H1 (cell line): ENCODE data around the gene COPS6. TPM values are rescaled to one million over a fixed set of nuclear protein-coding genes. Genes with fewer than 3 reads are reported as not detected.

Source experiments
- CTCF ChIA-PET: fragments of 300-600 bp; sonication (Branson Sonifier 250); formaldehyde crosslinking; loops from one replicate; lab custom pipeline; 2021; ENCODE audit not compliant: partially characterized antibody; lab: Charles Lee
- POLR2A ChIA-PET: fragments of 300-600 bp; sonication (Branson Sonifier 250); formaldehyde crosslinking; loops from one replicate; lab custom pipeline; 2021; ENCODE audit warnings: inconsistent platforms; ENCODE audit not compliant: partially characterized antibody; lab: Charles Lee
- DNase-seq, 2 experiments: peaks; one replicate each; pipeline versions ENCODE4 v3.0.0 to v3.0.0-alpha.2; 2010 to 2022; ENCODE audit warnings: low spot score in 2 of 2, low read depth in 1 of 2, mixed read lengths in 1 of 2
- FAIRE-seq: peaks from 2 replicates; lab custom pipeline; 2011; peaks lifted over from hg19 to GRCh38; lab: Jason Lieb, UNC
- H2AFZ ChIP-seq: 2 replicates; pipeline ENCODE4 v1.8.1; 2012; ENCODE audit warnings: low read length, inconsistent platforms
- H2AK5ac ChIP-seq: 2 replicates; pipeline ENCODE4 v1.6.1; 2013; ENCODE audit warnings: low read depth, low read length
- H2BK120ac ChIP-seq: replicated peaks from 2 replicates; pipeline ENCODE3; 2013; ENCODE audit warnings: low read depth, low read length, inconsistent platforms
- H2BK12ac ChIP-seq: 2 replicates; pipeline ENCODE4 v1.6.1; 2013; ENCODE audit warnings: low read depth, low read length
- H2BK15ac ChIP-seq: 2 replicates; pipeline ENCODE4 v1.6.1; 2013; ENCODE audit warnings: low read length
- H2BK20ac ChIP-seq: 2 replicates; pipeline ENCODE4 v1.6.1; 2013; ENCODE audit warnings: low read length
- H2BK5ac ChIP-seq: 2 replicates; pipeline ENCODE4 v1.6.1; 2013; ENCODE audit warnings: low read depth, low read length
- H3K14ac ChIP-seq: 2 replicates; pipeline ENCODE4 v1.6.1; 2013; ENCODE audit warnings: inconsistent platforms; ENCODE audit not compliant: insufficient read length
- H3K18ac ChIP-seq: 2 replicates; pipeline ENCODE4 v1.6.1; 2013; ENCODE audit warnings: low read length; ENCODE audit errors: extremely low read depth
- H3K23ac ChIP-seq: 2 replicates; pipeline ENCODE4 v1.6.1; 2013; ENCODE audit warnings: inconsistent platforms; ENCODE audit not compliant: insufficient read length
- H3K23me2 ChIP-seq: 2 replicates; pipeline ENCODE4 v1.6.1; 2013; ENCODE audit warnings: low read depth, low read length
- H3K27ac ChIP-seq: 2 replicates; pipeline ENCODE4 v1.6.1; 2011; ENCODE audit warnings: low read depth, low read length, inconsistent platforms
- H3K27me3 ChIP-seq, 4 experiments: replicated peaks in 1 of 4; 1 replicate in 1 of 4; 2 replicates in 3 of 4; pipeline versions ENCODE4 v1.6.1 to v1.8.1; 2011 to 2013; ENCODE audit warnings: low read length in 3 of 4, mild to moderate bottlenecking in 3 of 4, inconsistent platforms in 2 of 4, mixed read lengths in 2 of 4, moderate library complexity in 1 of 4; ENCODE audit not compliant: control insufficient read depth in 3 of 4, insufficient read depth in 3 of 4; ENCODE audit errors: extremely low read depth in 1 of 4
- H3K36me3 ChIP-seq, 4 experiments: 2 replicates each; pipeline versions ENCODE4 v1.6.1 to v1.8.1; 2011 to 2013; ENCODE audit warnings: mild to moderate bottlenecking in 4 of 4, low read length in 3 of 4, moderate library complexity in 2 of 4, control low read depth in 1 of 4, inconsistent platforms in 1 of 4; ENCODE audit not compliant: insufficient read depth in 4 of 4, control insufficient read depth in 2 of 4
- H3K4ac ChIP-seq: replicated peaks from 2 replicates; pipeline ENCODE3; 2013; ENCODE audit warnings: low read length, low read depth, mixed read lengths, inconsistent platforms; ENCODE audit not compliant: insufficient read length
- H3K4me1 ChIP-seq, 4 experiments: replicated peaks in 1 of 4; 1 replicate in 1 of 4; 2 replicates in 3 of 4; pipeline versions ENCODE4 v1.6.1 to v1.8.1; 2011 to 2013; ENCODE audit warnings: low read length in 3 of 4, inconsistent platforms in 2 of 4, mixed read lengths in 1 of 4; ENCODE audit not compliant: insufficient read depth in 4 of 4, control insufficient read depth in 3 of 4
- H3K4me2 ChIP-seq, 2 experiments: 2 replicates each; pipeline versions ENCODE4 v1.6.1 to v1.8.1; 2011 to 2013; ENCODE audit warnings: low read depth in 2 of 2, low read length in 2 of 2, control low read depth in 1 of 2, inconsistent platforms in 1 of 2, mild to moderate bottlenecking in 1 of 2; ENCODE audit not compliant: insufficient read depth in 1 of 2
- H3K4me3 ChIP-seq, 4 experiments: fragments of 200-600, 300-600 bp in 1 of 4; sonication (generic), shearing (Covaris generic), sonication (Bioruptor Twin) in 1 of 4; 2 replicates each; pipeline versions ENCODE4 v1.5.1 to v1.8.1; 2011 to 2016; ENCODE audit warnings: low read length in 4 of 4, low read depth in 3 of 4, control low read depth in 2 of 4, inconsistent platforms in 2 of 4, mild to moderate bottlenecking in 2 of 4, mixed read lengths in 1 of 4, moderate library complexity in 1 of 4; ENCODE audit not compliant: insufficient read depth in 2 of 4; ENCODE audit errors: extremely low read depth in 1 of 4
- H3K56ac ChIP-seq: replicated peaks from 2 replicates; pipeline ENCODE3; 2013; ENCODE audit warnings: low read depth, mild to moderate bottlenecking, mixed read lengths, low read length, inconsistent platforms; ENCODE audit not compliant: insufficient read length
- H3K79me1 ChIP-seq: 2 replicates; pipeline ENCODE4 v1.6.1; 2013; ENCODE audit warnings: low read depth, low read length, control low read depth
- H3K79me2 ChIP-seq, 2 experiments: 2 replicates each; pipeline versions ENCODE4 v1.6.1 to v1.8.1; 2012 to 2013; ENCODE audit warnings: low read length in 2 of 2, mild to moderate bottlenecking in 2 of 2, inconsistent platforms in 1 of 2; ENCODE audit not compliant: insufficient read depth in 2 of 2, control insufficient read depth in 1 of 2
- H3K9ac ChIP-seq, 4 experiments: replicated peaks in 1 of 4; 1 replicate in 1 of 4; 2 replicates in 3 of 4; pipeline versions ENCODE4 v1.6.1 to v1.8.1; 2011 to 2013; ENCODE audit warnings: low read depth in 3 of 4, low read length in 3 of 4, control low read depth in 2 of 4, mild to moderate bottlenecking in 2 of 4, moderate library complexity in 2 of 4, inconsistent platforms in 1 of 4; ENCODE audit errors: extremely low read depth in 1 of 4
- H3K9me3 ChIP-seq, 2 experiments: 2 replicates each; pipeline versions ENCODE4 v1.6.1 to v1.8.1; 2012 to 2013; ENCODE audit warnings: mild to moderate bottlenecking in 2 of 2, moderate library complexity in 2 of 2, control low read depth in 1 of 2, inconsistent platforms in 1 of 2, low read depth in 1 of 2, low read length in 1 of 2, mixed read lengths in 1 of 2; ENCODE audit not compliant: insufficient read depth in 2 of 2
- H4K20me1 ChIP-seq, 2 experiments: replicated peaks in 1 of 2; 2 replicates each; pipeline versions ENCODE3 to v1.8.1; 2011 to 2013; ENCODE audit warnings: inconsistent platforms in 2 of 2, low read length in 2 of 2, mild to moderate bottlenecking in 1 of 2; ENCODE audit not compliant: insufficient read depth in 2 of 2, control insufficient read depth in 1 of 2
- H4K5ac ChIP-seq: 2 replicates; pipeline ENCODE4 v1.6.1; 2013; ENCODE audit warnings: low read length, low read depth, mixed read lengths, inconsistent platforms; ENCODE audit not compliant: insufficient read length
- H4K8ac ChIP-seq: 2 replicates; pipeline ENCODE4 v1.8.0; 2013; ENCODE audit warnings: mild to moderate bottlenecking, moderate library complexity, low read length, inconsistent platforms; ENCODE audit not compliant: insufficient read depth; ENCODE audit errors: extremely low read depth
- H4K91ac ChIP-seq: replicated peaks from 2 replicates; pipeline ENCODE3; 2013; ENCODE audit warnings: low read length, mixed read lengths, inconsistent platforms; ENCODE audit not compliant: insufficient read length
- CHD2 ChIP-seq: IDR thresholded peaks from 2 replicates; pipeline ENCODE4 v1.6.1; 2012; ENCODE audit warnings: low read length, improper control_type of control experiment
- EP300 ChIP-seq, 2 experiments: IDR thresholded peaks; 1 replicate in 1 of 2; 2 replicates in 1 of 2; pipeline ENCODE4 v1.6.1; 2011 to 2012; ENCODE audit warnings: low read depth in 2 of 2, low read length in 2 of 2, mild to moderate bottlenecking in 2 of 2, borderline replicate concordance in 1 of 2, inconsistent platforms in 1 of 2, moderate library complexity in 1 of 2
- GTF2F1 ChIP-seq: IDR thresholded peaks from 2 replicates; pipeline ENCODE4 v1.6.1; 2012; ENCODE audit warnings: low read depth, low read length, improper control_type of control experiment, borderline replicate concordance
- HDAC2 ChIP-seq, 2 experiments: fragments of 300-600 bp in 1 of 2; sonication (generic) in 1 of 2; IDR thresholded peaks; 2 replicates each; pipeline ENCODE4 v1.6.1; 2011 to 2012; ENCODE audit warnings: low read depth in 2 of 2, low read length in 2 of 2, mild to moderate bottlenecking in 2 of 2, moderate library complexity in 2 of 2, borderline replicate concordance in 1 of 2, inconsistent platforms in 1 of 2
- HDAC6 ChIP-seq: IDR thresholded peaks from one replicate; pipeline ENCODE4 v1.7.1; 2012; ENCODE audit warnings: low read depth, mild to moderate bottlenecking, inconsistent platforms, low read length, moderate library complexity
- JUN ChIP-seq: IDR thresholded peaks from 2 replicates; pipeline ENCODE4 v1.6.1; 2011; ENCODE audit warnings: low read depth, mild to moderate bottlenecking, improper control_type of control experiment, low read length
- POLR2A ChIP-seq, 2 experiments: IDR thresholded peaks; 1 replicate in 1 of 2; 2 replicates in 1 of 2; pipeline ENCODE4 v1.6.1; 2011; ENCODE audit warnings: low read depth in 2 of 2, low read length in 2 of 2, mild to moderate bottlenecking in 2 of 2; ENCODE audit errors: control extremely low read depth in 1 of 2
- POLR2AphosphoS5 ChIP-seq: IDR thresholded peaks from 2 replicates; pipeline ENCODE4 v1.6.1; 2011; ENCODE audit warnings: low read depth, low read length
- SP1 ChIP-seq: IDR thresholded peaks from 2 replicates; pipeline ENCODE4 v1.6.1; 2011; ENCODE audit warnings: low read depth, low read length
- ZNF274 ChIP-seq: IDR thresholded peaks from 2 replicates; pipeline ENCODE4 v1.7.0; 2012; ENCODE audit warnings: low read length, borderline replicate concordance; ENCODE audit errors: extremely low read depth
- WGBS, 2 experiments: shearing (Covaris generic) in 1 of 2; methylation state at CpG; one replicate each; pipeline versions ENCODE4 v1.1.6 to v1.1.7; 2013 to 2015; ENCODE audit warnings: low lambda C conversion rate in 2 of 2, mixed read lengths in 2 of 2, inconsistent platforms in 1 of 2, low coverage in 1 of 2, missing lambda C conversion rate in 1 of 2; ENCODE audit not compliant: insufficient replicate concordance in 2 of 2, insufficient coverage in 1 of 2, insufficient read length in 1 of 2; ENCODE audit errors: extremely low coverage in 1 of 2, missing lambda C conversion rate in 1 of 2; 5-methylcytosine and 5-hydroxymethylcytosine counted together
- polyA plus RNA-seq, 7 experiments: library from polyadenylated mRNA; depleted of rRNA in 3 of 7; stranded (reverse) in 5 of 7; unstranded in 2 of 7; fragments of >200 nt in 5 of 7; fragments of 200-250 nt in 2 of 7; gene quantifications; 1 replicate in 5 of 7; 2 replicates in 1 of 7; 4 replicates in 1 of 7; pipeline versions ENCODE4 v1.2.1 to v1.2.3, GENCODE V29; 2011 to 2013; ENCODE audit warnings: missing spikeins in 2 of 7, mixed read lengths in 2 of 7
- total RNA-seq: library from RNA; stranded (reverse); fragmentation: NEBNext Ultra II Directional; extraction: Animal tissue kit (Norgen Biotek cat#: 25700); gene quantifications from 2 replicates; pipeline ENCODE4 v1.2.1, GENCODE V29; 2021
- TF ChIP-seq, protein P1 (sequence below): IDR thresholded peaks from 2 replicates; pipeline ENCODE4 v1.6.1; 2012; ENCODE audit warnings: low read length, inconsistent platforms

COPS6 gene
- total and polyA plus RNA-seq, 2 of the 8 experiments (the other 6 are each of a cell fraction or from before 2014, with no cell fraction given): 127 to 225 TPM

DNA sequence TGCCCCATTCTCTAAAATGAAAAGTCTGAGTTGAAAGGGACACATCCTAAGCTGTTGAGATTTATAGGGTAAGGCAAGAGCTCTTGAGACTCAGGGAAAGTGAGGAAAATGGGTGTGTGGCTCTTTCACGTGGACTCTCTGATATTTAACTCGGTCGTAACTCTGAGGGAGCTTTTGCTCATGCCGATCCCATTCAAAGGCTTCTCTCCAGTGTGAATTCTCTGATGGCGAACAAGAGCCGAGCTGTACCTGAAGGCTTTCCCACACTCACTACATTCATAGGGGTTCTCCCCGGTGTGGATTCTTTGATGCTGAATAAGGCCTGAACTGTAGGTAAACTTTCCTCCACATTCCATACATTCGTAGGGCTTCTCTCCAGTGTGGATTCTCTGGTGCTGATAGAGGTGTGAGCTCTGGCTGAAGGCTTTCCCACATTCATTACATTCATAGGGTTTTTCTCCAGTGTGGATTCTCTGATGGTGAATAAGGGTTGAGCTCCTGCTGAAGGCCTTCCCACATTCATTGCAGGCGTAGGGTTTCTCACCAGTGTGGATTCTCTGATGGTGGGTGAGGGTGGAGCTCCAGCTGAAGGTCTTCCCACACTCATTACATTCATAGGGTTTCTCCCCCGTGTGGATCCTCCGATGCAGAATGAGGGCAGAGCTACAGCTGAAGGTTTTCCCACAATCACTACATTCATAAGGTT, 17.6 kb upstream of the COPS6 start:
- Histone ChIP-seq H3K79me2 (no peaks in the 10 kb centered on the region), H3K36me3 (peaks cover 60 to 80% (median 73%) of the 10 kb centered on the region in 4 experiments), H3K23ac (no peak overlapping the region), H3K18ac (no peak overlapping the region), H2AK5ac (no peak overlapping the region), H3K56ac (no peak overlapping the region), H2BK120ac (no peak overlapping the region), H3K4me1 (no peaks in the 10 kb centered on the region), H4K91ac (no peak overlapping the region), H3K4me2 (no peak overlapping the region), H4K8ac (no peak overlapping the region), H3K79me1 (no peaks in the 10 kb centered on the region; the same call in none of the 2 replicates), H4K5ac (no peak overlapping the region), H2AFZ (no peak overlapping the region), H3K27me3 (no peaks in the 10 kb centered on the region; a peak in 1 of 7 replicates), H2BK20ac (no peak overlapping the region), H3K4me3 (peak overlapping the region in 1 of 4 experiments; percentile 9; a peak in 1 of 8 replicates), H2BK12ac (no peak overlapping the region), H3K9ac (no peak overlapping the region), H3K14ac (no peak overlapping the region), H3K9me3 (peaks cover 64 to 66% of the 10 kb centered on the region in 2 experiments), H3K27ac (no peak overlapping the region), H2BK5ac (no peak overlapping the region), H2BK15ac (no peak overlapping the region), H3K4ac (no peak overlapping the region), H4K20me1 (no peaks in the 10 kb centered on the region), H3K23me2 (no peaks in the 10 kb centered on the region)
- WGBS, 2 experiments: 96% methylated on average over 11 of the region's 11 CpGs; no CpG with 5 or more reads in 1 of the 2 experiments
- ChIA-PET CTCF (interaction anchor here (0.7 to 2.0 kb wide), 11 partner anchors 8 to 157 kb away, joined by 3 to 6 read pairs (median 4); no protein-coding TSS in a partner anchor), POLR2A (interaction anchor here (0.9 to 19.6 kb wide), 12 partner anchors 10 to 156 kb away, joined by 3 to 294 read pairs (median 5); partner anchors contain the start of genes AP4M1, COPS6, MCM7 and ZNF3)
- no peak for DNase-seq
- no peak for FAIRE-seq
- no peak for TF ChIP-seq ZNF274
- peak; percentile 32 for TF ChIP-seq POLR2AphosphoS5
- TF ChIP-seq GTF2F1: peak; percentile 90
- TF ChIP-seq POLR2A (IDR thresholded peaks at IDR 0.05; ENCODE audit: control extremely low read depth in 1 of 2, low read depth in 2 of 2, low read length in 2 of 2): peak; percentile 22 to 50
- no peak for TF ChIP-seq JUN
- TF ChIP-seq, protein P1, sequence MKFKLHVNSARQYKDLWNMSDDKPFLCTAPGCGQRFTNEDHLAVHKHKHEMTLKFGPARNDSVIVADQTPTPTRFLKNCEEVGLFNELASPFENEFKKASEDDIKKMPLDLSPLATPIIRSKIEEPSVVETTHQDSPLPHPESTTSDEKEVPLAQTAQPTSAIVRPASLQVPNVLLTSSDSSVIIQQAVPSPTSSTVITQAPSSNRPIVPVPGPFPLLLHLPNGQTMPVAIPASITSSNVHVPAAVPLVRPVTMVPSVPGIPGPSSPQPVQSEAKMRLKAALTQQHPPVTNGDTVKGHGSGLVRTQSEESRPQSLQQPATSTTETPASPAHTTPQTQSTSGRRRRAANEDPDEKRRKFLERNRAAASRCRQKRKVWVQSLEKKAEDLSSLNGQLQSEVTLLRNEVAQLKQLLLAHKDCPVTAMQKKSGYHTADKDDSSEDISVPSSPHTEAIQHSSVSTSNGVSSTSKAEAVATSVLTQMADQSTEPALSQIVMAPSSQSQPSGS: peak; percentile 66; the same call in 1 of the 2 replicates
- no peak for TF ChIP-seq HDAC2 (IDR thresholded peaks at IDR 0.05; ENCODE audit: borderline replicate concordance in 1 of 2, low read depth in 2 of 2, low read length in 2 of 2)
- no peak for TF ChIP-seq SP1
- peak; percentile 15 for TF ChIP-seq HDAC6
- no peak for TF ChIP-seq CHD2
- no peak for TF ChIP-seq EP300 (IDR thresholded peaks at IDR 0.05; ENCODE audit: borderline replicate concordance in 1 of 2, low read depth in 2 of 2, low read length in 2 of 2)
